ENCODE results near the gene UGT2A2. TPM values are rescaled to one million over a fixed set of nuclear protein-coding genes. Genes with fewer than 3 reads are reported as not detected.
"Not testable (repeated sequence)": the region's sequence is repeated elsewhere in the genome, so short reads cannot be mapped to it uniquely, and the experiment has no call there.

The UGT2A2 gene
- polyA plus RNA-seq, 1 of the 3 experiments (the other 2 are of a cell fraction) = not detected

GRCh38 chr4:69684804-69685203 lies 45.4 kb upstream of the UGT2A2 start:
- Histone ChIP-seq H3F3A (replicated peaks; ENCODE audit: insufficient read depth) (no peaks in the 10 kb centered on the region), H3K27me3 (ENCODE audit: insufficient read depth) (no peaks in the 10 kb centered on the region), H3K27ac (ENCODE audit: low read depth in 2 of 2, low read length in 1 of 2) (no peak overlapping the region), H3K79me2 (ENCODE audit: insufficient read depth) (no peaks in the 10 kb centered on the region), H3K36me3 (replicated peaks in 1 of 2; ENCODE audit: control insufficient read depth in 1 of 2, insufficient read depth in 2 of 2, low read length in 1 of 2) (no peaks in the 10 kb centered on the region), H3K4me3 (ENCODE audit: low read depth in 2 of 2, low read length in 1 of 2) (no peak overlapping the region), H3K4me2 (no peak overlapping the region), H3K9me2 (no peaks in the 10 kb centered on the region), H3K4me1 (ENCODE audit: control insufficient read depth in 1 of 2, insufficient read depth in 2 of 2, low read depth in 1 of 2, low read length in 1 of 2) (no peaks in the 10 kb centered on the region), H3K9me3 (no peaks in the 10 kb centered on the region), H2AFZ (ENCODE audit: low read depth) (no peak overlapping the region), H3K9ac (no peak overlapping the region), H4K20me1 (ENCODE audit: insufficient read depth) (no peaks in the 10 kb centered on the region)
- WGBS (ENCODE audit: low lambda C conversion rate) = 9% methylated on average over 4 of the region's 4 CpGs
- ChIA-PET POLR2A (interaction anchor here (0.7 kb wide), 1 partner anchor 20 kb away, joined by 3 read pairs; no protein-coding TSS in a partner anchor), CTCF (no interaction called here)
- no peak for DNase-seq
- TF ChIP-seq SMC3 (IDR thresholded peaks at IDR 0.05; ENCODE audit: low read depth, low read length) = no peak
- TF ChIP-seq GATA2 (CRISPR knock-in tag; IDR thresholded peaks at IDR 0.05) = no peak

DNA sequence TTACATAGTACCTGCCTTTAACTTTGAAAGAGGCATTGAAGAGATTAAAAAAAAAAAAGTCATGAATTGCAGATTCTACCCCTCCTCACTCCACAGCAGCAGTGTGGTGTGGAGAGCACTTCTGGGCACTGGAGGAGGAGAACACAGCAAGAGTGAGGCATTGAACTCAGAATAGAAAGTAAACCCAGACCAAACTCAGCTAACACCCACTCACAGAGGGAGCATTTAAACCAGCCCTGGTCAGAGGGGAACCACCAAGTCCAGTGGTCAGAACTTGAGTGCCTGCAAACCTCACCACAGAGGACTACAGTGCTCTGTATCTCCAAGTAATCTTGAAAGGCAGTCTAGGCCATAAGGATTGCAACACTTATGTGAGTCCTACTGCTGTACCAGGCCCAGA lies 29.2 kb upstream of the UGT2A2 start:
- no peaks in the 10 kb centered on the region for H3K4me1 ChIP-seq (ENCODE audit: control insufficient read depth in 1 of 2, insufficient read depth in 2 of 2, low read depth in 1 of 2, low read length in 1 of 2)
- no peak overlapping the region for H3K9ac ChIP-seq
- ChIA-PET CTCF (no interaction called here), POLR2A (no interaction called here)
- no peak overlapping the region for H2AFZ ChIP-seq (ENCODE audit: low read depth)
- H3K4me3 ChIP-seq (ENCODE audit: low read depth in 2 of 2, low read length in 1 of 2) = no peak overlapping the region
- no peaks in the 10 kb centered on the region for H3F3A ChIP-seq (replicated peaks; ENCODE audit: insufficient read depth)
- no peak overlapping the region for H3K27ac ChIP-seq (ENCODE audit: low read depth in 2 of 2, low read length in 1 of 2)
- TF ChIP-seq RAD21 (IDR thresholded peaks at IDR 0.05; ENCODE audit: low read length) (no peak), FOXJ3 (CRISPR knock-in tag; IDR thresholded peaks at IDR 0.05) (no peak), RXRA (IDR thresholded peaks at IDR 0.05; ENCODE audit: borderline replicate concordance, low read depth) (no peak), TEAD4 (IDR thresholded peaks at IDR 0.05; ENCODE audit: borderline replicate concordance, insufficient read depth) (no peak), FOXM1 (IDR thresholded peaks at IDR 0.05; ENCODE audit: low read depth) (no peak), RCOR1 (IDR thresholded peaks at IDR 0.05; ENCODE audit: low read length) (no peak), YY1 (IDR thresholded peaks at IDR 0.05; ENCODE audit: low read depth) (no peak), PBX3 (IDR thresholded peaks at IDR 0.05) (no peak), SMC3 (IDR thresholded peaks at IDR 0.05; ENCODE audit: low read depth, low read length) (no peak), JUND (IDR thresholded peaks at IDR 0.05) (no peak)
- TF ChIP-seq, protein P1, sequence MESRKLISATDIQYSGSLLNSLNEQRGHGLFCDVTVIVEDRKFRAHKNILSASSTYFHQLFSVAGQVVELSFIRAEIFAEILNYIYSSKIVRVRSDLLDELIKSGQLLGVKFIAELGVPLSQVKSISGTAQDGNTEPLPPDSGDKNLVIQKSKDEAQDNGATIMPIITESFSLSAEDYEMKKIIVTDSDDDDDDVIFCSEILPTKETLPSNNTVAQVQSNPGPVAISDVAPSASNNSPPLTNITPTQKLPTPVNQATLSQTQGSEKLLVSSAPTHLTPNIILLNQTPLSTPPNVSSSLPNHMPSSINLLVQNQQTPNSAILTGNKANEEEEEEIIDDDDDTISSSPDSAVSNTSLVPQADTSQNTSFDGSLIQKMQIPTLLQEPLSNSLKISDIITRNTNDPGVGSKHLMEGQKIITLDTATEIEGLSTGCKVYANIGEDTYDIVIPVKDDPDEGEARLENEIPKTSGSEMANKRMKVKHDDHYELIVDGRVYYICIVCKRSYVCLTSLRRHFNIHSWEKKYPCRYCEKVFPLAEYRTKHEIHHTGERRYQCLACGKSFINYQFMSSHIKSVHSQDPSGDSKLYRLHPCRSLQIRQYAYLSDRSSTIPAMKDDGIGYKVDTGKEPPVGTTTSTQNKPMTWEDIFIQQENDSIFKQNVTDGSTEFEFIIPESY (IDR thresholded peaks at IDR 0.05; ENCODE audit: borderline replicate concordance, low read depth) = no peak
- TF ChIP-seq, protein P2, sequence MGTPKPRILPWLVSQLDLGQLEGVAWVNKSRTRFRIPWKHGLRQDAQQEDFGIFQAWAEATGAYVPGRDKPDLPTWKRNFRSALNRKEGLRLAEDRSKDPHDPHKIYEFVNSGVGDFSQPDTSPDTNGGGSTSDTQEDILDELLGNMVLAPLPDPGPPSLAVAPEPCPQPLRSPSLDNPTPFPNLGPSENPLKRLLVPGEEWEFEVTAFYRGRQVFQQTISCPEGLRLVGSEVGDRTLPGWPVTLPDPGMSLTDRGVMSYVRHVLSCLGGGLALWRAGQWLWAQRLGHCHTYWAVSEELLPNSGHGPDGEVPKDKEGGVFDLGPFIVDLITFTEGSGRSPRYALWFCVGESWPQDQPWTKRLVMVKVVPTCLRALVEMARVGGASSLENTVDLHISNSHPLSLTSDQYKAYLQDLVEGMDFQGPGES (IDR thresholded peaks at IDR 0.05; ENCODE audit: low read depth, low read length) = no peak
- H4K20me1 ChIP-seq (ENCODE audit: insufficient read depth) = no peaks in the 10 kb centered on the region
- no peaks in the 10 kb centered on the region for H3K9me2 ChIP-seq
- H3K79me2 ChIP-seq (ENCODE audit: insufficient read depth) = no peaks in the 10 kb centered on the region
- H3K4me2 ChIP-seq = no peak overlapping the region
- no peaks in the 10 kb centered on the region for H3K36me3 ChIP-seq (replicated peaks in 1 of 2; ENCODE audit: control insufficient read depth in 1 of 2, insufficient read depth in 2 of 2, low read length in 1 of 2)
- no peak for DNase-seq
- no peaks in the 10 kb centered on the region for H3K27me3 ChIP-seq (ENCODE audit: insufficient read depth)
- no peaks in the 10 kb centered on the region for H3K9me3 ChIP-seq

- H3K9me2 ChIP-seq; H3K27ac ChIP-seq (ENCODE audit: low read depth in 2 of 2, low read length in 1 of 2); H4K20me1 ChIP-seq (ENCODE audit: insufficient read depth); DNase-seq; H3K27me3 ChIP-seq (ENCODE audit: insufficient read depth); H3K79me2 ChIP-seq (ENCODE audit: insufficient read depth); POLR2A ChIA-PET; CTCF ChIA-PET; H3K9me3 ChIP-seq; H3K4me1 ChIP-seq (ENCODE audit: control insufficient read depth in 1 of 2, insufficient read depth in 2 of 2, low read depth in 1 of 2, low read length in 1 of 2); H3K36me3 ChIP-seq (replicated peaks in 1 of 2; ENCODE audit: control insufficient read depth in 1 of 2, insufficient read depth in 2 of 2, low read length in 1 of 2); H3F3A ChIP-seq (replicated peaks; ENCODE audit: insufficient read depth); H3K9ac ChIP-seq: not testable (repeated sequence)
- Histone ChIP-seq H2AFZ (ENCODE audit: low read depth) (peak overlapping the region; percentile 63; the same call in 1 of the 2 replicates), H3K4me2 (peak overlapping the region; percentile 64), H3K4me3 (ENCODE audit: low read depth in 2 of 2, low read length in 1 of 2) (peak overlapping the region; percentile 32 to 58; a peak in 3 of 4 replicates)
- 6% methylated on average over 7 of the region's 22 CpGs for WGBS (ENCODE audit: low lambda C conversion rate)
Measured at GRCh38 chr4:69664009-69664408, 24.6 kb upstream of the UGT2A2 start.

DNA sequence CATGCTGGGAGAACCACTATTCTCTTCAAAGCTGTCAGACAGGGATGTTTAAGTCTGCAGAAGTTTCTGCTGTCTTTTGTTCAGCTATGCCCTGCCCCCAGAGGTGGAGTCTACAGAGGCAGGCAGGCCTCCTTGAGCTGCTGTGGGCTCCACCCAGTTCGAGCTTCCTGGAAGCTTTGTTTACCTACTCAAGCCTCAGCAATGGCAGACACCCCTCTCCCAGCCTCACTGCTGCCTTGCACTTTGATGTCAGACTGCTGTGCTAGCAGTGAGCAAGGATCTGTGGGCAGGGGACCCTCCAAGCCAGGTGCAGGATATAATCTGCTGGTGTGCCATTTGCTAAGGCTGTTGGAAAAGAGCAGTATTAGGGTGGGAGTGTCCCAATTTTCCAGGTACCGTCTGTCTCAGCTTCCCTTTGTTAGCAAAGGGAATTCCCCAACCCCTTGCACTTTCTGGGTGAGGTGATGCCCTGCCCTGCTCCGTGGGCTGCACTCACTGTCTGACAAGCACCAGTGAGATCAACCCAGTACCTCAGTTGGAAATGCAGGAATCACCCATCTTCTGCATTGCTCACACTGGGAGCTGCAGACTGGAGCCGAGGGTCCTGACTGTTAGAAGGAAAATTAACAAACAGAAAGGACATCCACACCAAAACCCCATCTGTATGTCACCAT lies 21.8 kb upstream of the UGT2A2 start:
- CTCF ChIA-PET; DNase-seq; H3K27ac ChIP-seq (ENCODE audit: low read depth in 2 of 2, low read length in 1 of 2); POLR2A ChIA-PET; H3K9me3 ChIP-seq; H2AFZ ChIP-seq (ENCODE audit: low read depth); H3K4me2 ChIP-seq; H3F3A ChIP-seq (replicated peaks; ENCODE audit: insufficient read depth); H4K20me1 ChIP-seq (ENCODE audit: insufficient read depth); H3K4me1 ChIP-seq (ENCODE audit: control insufficient read depth in 1 of 2, insufficient read depth in 2 of 2, low read depth in 1 of 2, low read length in 1 of 2); H3K79me2 ChIP-seq (ENCODE audit: insufficient read depth); H3K27me3 ChIP-seq (ENCODE audit: insufficient read depth); H3K36me3 ChIP-seq (replicated peaks in 1 of 2; ENCODE audit: control insufficient read depth in 1 of 2, insufficient read depth in 2 of 2, low read length in 1 of 2); H3K9me2 ChIP-seq; H3K4me3 ChIP-seq (ENCODE audit: low read depth in 2 of 2, low read length in 1 of 2); H3K9ac ChIP-seq: not testable (repeated sequence)
- 0% methylated on average over 4 of the region's 4 CpGs for WGBS (ENCODE audit: low lambda C conversion rate)
